Brain microvascular endothelial cell (primary cell): ENCODE results near the gene PRR35.

ENCODE experiments used
- DNase-seq: peaks from one replicate; pipeline ENCODE4 v3.0.0-alpha.2; 2020
- H3K27ac ChIP-seq: fragments of 250-450 bp; sonication (Bioruptor Pico); 2 replicates; pipeline ENCODE4 v1.5.1; 2020; ENCODE audit warnings: mild to moderate bottlenecking, moderate library complexity
- H3K27me3 ChIP-seq: fragments of 250-450 bp; sonication (Bioruptor Pico); replicated peaks from 2 replicates; pipeline ENCODE4 v1.5.1; 2020; ENCODE audit warnings: mild to moderate bottlenecking
- H3K36me3 ChIP-seq: fragments of 250-450 bp; sonication (Bioruptor Pico); replicated peaks from 2 replicates; pipeline ENCODE4 v1.5.1; 2020; ENCODE audit warnings: mild to moderate bottlenecking
- H3K4me3 ChIP-seq: 2 replicates; pipeline ENCODE4 v1.5.1; 2011; ENCODE audit warnings: low read depth, mild to moderate bottlenecking, control low read depth, low read length, moderate library complexity
- CTCF ChIP-seq: IDR thresholded peaks from 2 replicates; pipeline ENCODE4 v1.5.1; 2011; ENCODE audit warnings: low read depth, mild to moderate bottlenecking, moderate library complexity, low read length, control low read depth, inconsistent platforms; ENCODE audit errors: missing control alignments
- in situ Hi-C: cut with HindIII; loops from 2 replicates; pipeline ENCODE4 v1.10.0; 2017; ENCODE audit warnings: low sequenced_read_pairs, low pct_ligation_motif_present

Gene PRR35

GRCh38 chr16:568401-569258 lies 8.4 kb downstream of the PRR35 start:
- TF ChIP-seq CTCF, result no peak
- no peak for DNase-seq

GRCh38 chr16:569445-570254 lies 9.5 kb downstream of the PRR35 start, which contains the start of gene PIGQ:
PIGQ (plus strand) TSS chr16:569968; CDS start chr16:574075, 4,107 bp downstream.
- H3K27ac ChIP-seq, result peak within 1 kb of the TSS; percentile 53
- H3K36me3 ChIP-seq, result peaks cover 4% of the 10 kb centered on the region
- no peak for DNase-seq
- no peaks in the 10 kb centered on the region for H3K27me3 ChIP-seq
- in situ Hi-C loops, result no loop called here
- TF ChIP-seq CTCF, result no peak
- peak within 1 kb of the TSS; percentile 77 for H3K4me3 ChIP-seq

More at GRCh38 chr16:568401-569258, 8.4 kb downstream of the PRR35 start:
- in situ Hi-C loops, result no loop called here
- Histone ChIP-seq H3K27me3 (no peaks in the 10 kb centered on the region), H3K27ac (no peak overlapping the region), H3K4me3 (no peak overlapping the region), H3K36me3 (no peaks in the 10 kb centered on the region)

GRCh38 chr16:572865-573650 lies 12.9 kb downstream of the PRR35 start:
- H3K27ac ChIP-seq, result no peak overlapping the region
- TF ChIP-seq CTCF, result no peak
- DNase-seq, result no peak
- H3K4me3 ChIP-seq, result no peak overlapping the region
- H3K27me3 ChIP-seq, result no peaks in the 10 kb centered on the region
- H3K36me3 ChIP-seq, result peaks cover 17% of the 10 kb centered on the region
- in situ Hi-C loops, result no loop called here

GRCh38 chr16:574021-574760 lies 14.0 kb downstream of the PRR35 start:
- in situ Hi-C loops, result no loop called here
- no peak for TF ChIP-seq CTCF
- no peaks in the 10 kb centered on the region for H3K27me3 ChIP-seq
- H3K4me3 ChIP-seq, result no peak overlapping the region
- no peak for DNase-seq
- H3K36me3 ChIP-seq, result peaks cover 17% of the 10 kb centered on the region
- H3K27ac ChIP-seq, result no peak overlapping the region
